Measurements from ENCODE around the gene SUMO3.
"Not testable (repeated sequence)": the region's sequence is repeated elsewhere in the genome, so short reads cannot be mapped to it uniquely, and the experiment has no call there.

Gene SUMO3

DNA sequence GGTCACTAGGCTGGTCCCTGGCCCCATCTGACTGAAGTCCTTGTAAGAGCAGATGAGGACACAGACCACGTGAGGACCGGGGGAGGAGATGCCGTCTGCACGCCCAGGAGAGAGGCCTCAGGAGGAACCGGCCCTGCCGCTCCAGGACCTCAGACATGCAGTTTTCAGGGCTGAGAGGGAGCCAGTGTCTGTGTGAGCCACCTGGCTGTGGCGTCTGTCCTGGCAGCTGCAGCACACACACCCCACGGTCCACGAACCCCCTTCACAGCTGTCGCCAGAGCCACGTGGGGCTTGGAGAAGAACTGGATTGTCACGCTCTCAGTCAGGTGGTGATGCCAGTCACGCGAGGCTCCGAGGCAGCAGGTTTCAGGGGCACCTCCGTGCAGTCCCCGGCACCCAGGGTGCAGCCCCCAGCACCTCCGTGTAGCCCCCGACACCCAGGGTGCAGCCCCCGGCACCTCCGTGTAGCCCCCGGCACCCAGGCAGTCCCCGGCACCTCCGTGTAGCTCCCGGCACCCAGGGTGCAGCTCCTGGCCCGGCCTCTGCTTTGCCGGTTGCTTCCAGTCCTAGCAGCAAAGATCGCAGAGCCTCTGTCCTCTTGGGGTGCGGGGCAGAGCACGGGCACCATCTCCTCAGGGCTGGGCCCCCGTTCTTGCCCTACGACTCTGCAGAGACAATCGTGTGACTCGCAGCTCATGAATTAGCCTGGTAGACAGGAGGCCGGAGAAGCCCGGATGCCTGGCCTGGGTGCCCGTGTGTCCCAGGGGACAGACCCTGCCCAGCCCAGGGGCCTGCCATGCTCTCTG is 19.0 kb upstream of the SUMO3 start:
- no peak for DNase-seq (ENCODE audit: low spot score)
- TF ChIP-seq, protein P1, sequence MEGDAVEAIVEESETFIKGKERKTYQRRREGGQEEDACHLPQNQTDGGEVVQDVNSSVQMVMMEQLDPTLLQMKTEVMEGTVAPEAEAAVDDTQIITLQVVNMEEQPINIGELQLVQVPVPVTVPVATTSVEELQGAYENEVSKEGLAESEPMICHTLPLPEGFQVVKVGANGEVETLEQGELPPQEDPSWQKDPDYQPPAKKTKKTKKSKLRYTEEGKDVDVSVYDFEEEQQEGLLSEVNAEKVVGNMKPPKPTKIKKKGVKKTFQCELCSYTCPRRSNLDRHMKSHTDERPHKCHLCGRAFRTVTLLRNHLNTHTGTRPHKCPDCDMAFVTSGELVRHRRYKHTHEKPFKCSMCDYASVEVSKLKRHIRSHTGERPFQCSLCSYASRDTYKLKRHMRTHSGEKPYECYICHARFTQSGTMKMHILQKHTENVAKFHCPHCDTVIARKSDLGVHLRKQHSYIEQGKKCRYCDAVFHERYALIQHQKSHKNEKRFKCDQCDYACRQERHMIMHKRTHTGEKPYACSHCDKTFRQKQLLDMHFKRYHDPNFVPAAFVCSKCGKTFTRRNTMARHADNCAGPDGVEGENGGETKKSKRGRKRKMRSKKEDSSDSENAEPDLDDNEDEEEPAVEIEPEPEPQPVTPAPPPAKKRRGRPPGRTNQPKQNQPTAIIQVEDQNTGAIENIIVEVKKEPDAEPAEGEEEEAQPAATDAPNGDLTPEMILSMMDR (conservative IDR thresholded peaks at IDR 0.05; ENCODE audit: low read depth): no peak
- H3K27ac ChIP-seq: no peak overlapping the region
- CTCF ChIA-PET: interaction anchor here (0.6 kb wide), 2 partner anchors 58 to 1648 kb away, joined by 8 read pairs; no protein-coding TSS in a partner anchor
- POLR2A ChIA-PET (ENCODE audit: low non-redundant PET): no interaction called here

DNA sequence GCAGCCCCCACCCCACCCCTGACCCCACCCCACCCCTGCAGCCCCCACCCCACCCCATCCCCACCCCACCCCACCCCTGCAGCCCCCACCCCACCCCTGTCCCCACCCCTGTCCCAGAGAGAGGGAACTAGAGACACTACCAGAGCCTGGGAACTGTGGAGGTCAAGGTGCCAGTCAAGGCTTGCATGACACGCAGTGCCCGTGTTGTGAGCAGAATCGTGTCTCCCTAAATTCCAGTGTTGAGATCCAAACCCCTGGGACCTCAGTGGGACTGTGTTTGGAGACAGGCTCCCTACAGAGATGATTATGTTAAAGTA is 18.4 kb upstream of the SUMO3 start:
- no peak for DNase-seq (ENCODE audit: low spot score)
- POLR2A ChIA-PET (ENCODE audit: low non-redundant PET): no interaction called here
- TF ChIP-seq, protein P1 (conservative IDR thresholded peaks at IDR 0.05; ENCODE audit: low read depth): no peak
- H3K27ac ChIP-seq: no peak overlapping the region
- CTCF ChIA-PET: no interaction called here

DNA sequence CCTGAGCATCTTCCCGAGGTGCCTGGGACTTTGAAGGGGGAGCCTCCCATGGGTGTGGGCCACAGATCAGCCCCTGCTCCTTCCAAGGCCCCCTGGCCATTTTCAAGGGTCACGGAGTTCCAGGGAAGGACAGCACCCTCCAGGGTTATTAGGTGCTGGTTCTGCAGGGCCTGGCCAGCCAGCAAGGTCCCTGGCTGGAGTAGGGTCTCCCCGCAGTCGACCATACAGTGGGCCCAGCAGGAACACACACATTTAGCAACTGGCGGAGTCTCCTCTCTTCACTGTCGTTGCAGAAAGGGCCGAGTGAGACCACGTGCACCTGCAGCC is 17.7 kb upstream of the SUMO3 start:
- no peak overlapping the region for H3K27ac ChIP-seq
- POLR2A ChIA-PET (ENCODE audit: low non-redundant PET): no interaction called here
- CTCF ChIA-PET: interaction anchor here (1.0 kb wide), 1 partner anchor 35 kb away, joined by 4 read pairs; no protein-coding TSS in a partner anchor
- DNase-seq (ENCODE audit: low spot score): no peak
- TF ChIP-seq, protein P1 (conservative IDR thresholded peaks at IDR 0.05; ENCODE audit: low read depth): no peak

DNA sequence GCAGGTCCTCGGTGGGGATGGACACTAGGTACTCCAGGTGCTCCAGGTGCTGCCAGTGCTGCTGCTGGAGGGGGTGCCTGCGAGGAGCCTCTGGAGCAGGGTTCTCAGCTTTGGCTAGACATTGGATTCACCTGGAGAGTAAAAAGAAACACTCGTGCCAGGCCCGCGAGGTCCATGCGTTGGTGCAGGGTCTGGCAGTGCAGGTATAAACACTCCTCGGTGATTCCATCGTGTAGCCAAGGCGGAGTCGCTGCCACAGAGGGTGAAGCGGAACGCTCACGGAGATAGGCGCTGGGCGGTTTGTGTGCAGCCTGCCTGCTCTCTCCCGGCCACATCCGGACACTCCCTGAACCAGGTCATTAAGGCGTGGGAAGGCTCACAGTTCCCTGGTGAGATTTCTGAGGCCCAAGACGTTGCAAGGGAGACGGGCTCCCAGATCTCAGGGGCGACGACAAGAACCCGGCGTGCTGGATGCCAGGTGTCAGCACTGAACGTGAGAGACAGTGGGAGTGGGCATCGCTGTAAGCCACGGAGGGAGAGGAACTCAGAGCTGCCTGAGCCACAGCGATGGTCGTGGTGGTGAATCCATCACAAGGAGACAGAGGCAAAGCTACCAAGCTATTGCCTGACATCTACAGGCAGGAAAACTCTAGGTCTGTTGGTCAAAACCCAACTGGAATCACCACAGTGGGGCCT is 17.2 kb upstream of the SUMO3 start:
- ChIA-PET POLR2A (ENCODE audit: low non-redundant PET) (no interaction called here), CTCF (interaction anchor here (1.0 kb wide), 1 partner anchor 35 kb away, joined by 4 read pairs; no protein-coding TSS in a partner anchor)
- TF ChIP-seq, protein P1 (conservative IDR thresholded peaks at IDR 0.05; ENCODE audit: low read depth): no peak

DNA sequence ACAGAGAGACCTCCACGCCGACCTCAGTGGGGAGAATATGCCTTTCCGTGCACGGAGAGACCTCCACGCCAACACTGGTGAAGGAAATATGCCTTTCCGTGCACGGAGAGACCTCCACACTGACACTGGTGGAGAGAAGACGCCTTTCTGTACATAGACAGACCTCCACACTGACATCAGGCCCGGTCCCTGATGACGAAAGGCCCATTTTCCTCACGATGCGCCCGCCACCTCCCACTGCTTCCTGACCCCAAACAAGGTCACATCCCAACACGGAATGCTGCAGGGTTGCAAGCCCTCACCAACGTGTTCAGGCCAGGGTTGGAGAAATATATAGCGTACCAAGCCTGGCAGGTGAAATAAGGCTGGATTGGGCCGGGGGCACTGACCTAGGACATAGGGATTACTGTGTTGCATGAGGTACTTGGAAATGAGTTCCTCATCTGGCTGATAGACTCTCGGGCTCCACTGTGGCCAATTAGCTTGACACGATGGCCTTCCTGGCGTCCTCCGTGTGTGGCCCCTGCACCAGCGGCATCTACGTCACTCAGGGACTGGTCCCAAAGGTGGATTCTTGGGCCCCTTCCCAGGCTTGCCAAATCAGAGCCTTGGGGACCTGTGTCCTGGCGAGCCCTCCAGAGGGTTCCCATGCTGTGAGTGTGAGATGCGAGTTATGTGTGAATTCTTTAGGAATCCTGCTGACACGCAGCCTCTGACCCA is 16.5 kb upstream of the SUMO3 start:
- no peak for DNase-seq (ENCODE audit: low spot score)
- POLR2A ChIA-PET (ENCODE audit: low non-redundant PET): no interaction called here
- CTCF ChIA-PET: no interaction called here
- no peak overlapping the region for H3K27ac ChIP-seq
- TF ChIP-seq, protein P1 (conservative IDR thresholded peaks at IDR 0.05; ENCODE audit: low read depth): no peak

More for the DNA sequence above, 17.2 kb upstream of the SUMO3 start:
- H3K27ac ChIP-seq: no peak overlapping the region
- DNase-seq (ENCODE audit: low spot score): no peak

DNA sequence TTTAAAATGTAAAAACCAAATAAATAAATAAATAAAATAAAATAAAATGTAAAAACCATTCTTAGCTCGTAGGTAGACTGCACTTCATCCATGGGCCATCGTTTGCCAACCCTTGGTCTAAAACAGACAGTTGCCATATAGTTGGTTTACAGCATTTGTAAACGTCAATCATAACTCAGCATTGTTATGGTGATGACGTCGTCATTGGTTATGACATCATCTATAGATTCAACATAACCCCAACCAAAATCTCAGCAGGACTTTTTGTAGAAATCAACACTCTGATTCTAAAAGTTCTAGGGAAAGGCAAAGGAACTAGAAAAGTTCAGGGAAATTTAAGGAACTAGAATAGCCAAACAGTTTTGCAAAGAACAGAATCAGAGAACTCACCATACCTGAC is 15.8 kb upstream of the SUMO3 start:
- TF ChIP-seq, protein P1 (conservative IDR thresholded peaks at IDR 0.05; ENCODE audit: low read depth): no peak
- no peak overlapping the region for H3K27ac ChIP-seq
- CTCF ChIA-PET: no interaction called here
- POLR2A ChIA-PET (ENCODE audit: low non-redundant PET): no interaction called here
- no peak for DNase-seq (ENCODE audit: low spot score)

DNA sequence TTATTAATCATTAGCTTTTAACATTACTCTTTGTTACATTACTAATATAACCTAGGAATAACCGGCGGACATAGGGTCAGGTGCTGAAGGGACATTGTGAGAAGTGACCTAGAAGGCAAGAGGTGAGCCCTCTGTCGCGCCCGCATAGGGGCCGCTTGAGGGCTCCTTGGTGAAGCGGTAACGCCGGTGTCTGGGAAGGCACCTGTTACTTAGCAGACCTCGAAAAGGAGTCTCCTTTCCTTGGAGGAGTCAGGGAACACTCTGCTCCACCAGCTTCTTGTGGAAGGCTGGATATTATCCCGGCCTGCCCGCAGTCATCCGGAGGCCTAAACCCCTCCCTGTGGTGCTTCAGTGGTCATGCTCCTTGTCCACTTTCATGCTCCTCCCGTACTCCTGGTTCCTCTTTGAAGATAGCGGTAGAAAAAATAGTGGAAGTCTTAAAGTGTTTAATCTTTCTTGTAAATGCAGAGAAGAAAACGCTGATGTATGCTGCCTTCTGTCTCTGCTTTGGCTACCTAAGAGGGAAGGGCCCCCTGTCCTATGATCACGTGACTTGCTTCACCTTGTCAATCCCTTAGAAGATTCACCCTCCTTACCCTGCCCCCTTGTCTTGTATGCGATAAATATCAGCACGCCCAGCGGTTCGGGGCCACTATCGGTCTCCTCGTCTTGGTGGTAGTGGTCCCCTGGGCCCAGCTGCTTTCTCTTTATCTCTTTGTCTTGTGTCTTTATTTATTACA is 14.8 kb upstream of the SUMO3 start:
- H3K27ac ChIP-seq; DNase-seq (ENCODE audit: low spot score); POLR2A ChIA-PET (ENCODE audit: low non-redundant PET): not testable (repeated sequence)
- CTCF ChIA-PET: interaction anchor here (0.9 kb wide), 1 partner anchor 166 kb away, joined by 3 read pairs; the partner anchor contains the start of gene KRTAP12-2
